Stimulated activated CD8-positive, alpha-beta memory T cell treated with anti-CD3 and anti-CD28 coated beads, Interleukin-15, amount 100 ng/mL, for 4 hours (primary cell): ENCODE results near the gene PALLD.

Experiments used
- DNase-seq, 2 donors: peaks; one replicate each; pipeline ENCODE4 v3.0.0-alpha.2; 2020; ENCODE audit warnings: low read depth in 2 of 2

The PALLD gene

GRCh38 chr4:168592676-168593075 lies 95.8 kb downstream of the PALLD start:
- no peak for DNase-seq

GRCh38 chr4:168593399-168593798 lies 96.5 kb downstream of the PALLD start:
- no peak for DNase-seq

DNA sequence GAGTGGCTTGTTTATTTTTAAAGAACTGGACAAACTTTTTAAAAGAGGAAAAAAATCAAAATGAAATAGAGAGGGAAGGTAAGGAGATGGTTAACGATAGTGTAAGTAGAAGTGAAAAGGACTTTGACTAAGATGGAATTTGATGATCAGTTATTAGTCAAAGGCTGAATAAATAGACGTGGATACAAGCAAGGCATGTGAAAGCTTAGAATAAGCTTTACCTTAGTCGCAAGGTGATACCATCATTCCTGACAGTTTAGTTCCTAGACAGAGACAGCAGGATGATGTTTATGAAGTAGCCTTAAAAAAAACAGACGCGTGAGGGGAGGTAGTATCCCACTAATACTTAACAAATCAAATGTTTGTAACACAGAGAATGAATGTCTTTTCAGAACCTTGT lies 97.3 kb downstream of the PALLD start:
- DNase-seq = no peak

DNA sequence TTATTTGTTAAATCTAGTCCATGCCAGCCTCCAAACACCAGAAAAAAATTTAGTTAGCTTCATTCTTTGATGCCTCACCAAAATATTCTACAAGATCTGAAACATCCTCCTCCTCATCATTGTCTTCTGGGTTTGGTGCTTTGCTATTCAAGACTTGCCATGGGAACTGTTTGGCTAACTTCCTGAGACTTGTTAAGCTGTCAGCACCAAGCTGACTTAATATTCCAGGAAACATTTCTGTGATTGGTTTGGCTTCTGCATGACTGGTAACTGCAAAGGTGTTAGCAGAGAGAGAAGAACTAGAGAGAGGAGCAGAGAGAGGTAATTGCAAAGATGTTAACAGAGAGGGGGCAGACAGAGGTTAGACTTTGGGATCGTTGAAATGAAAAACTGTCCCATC lies 101.3 kb downstream of the PALLD start:
- no peak for DNase-seq

DNA sequence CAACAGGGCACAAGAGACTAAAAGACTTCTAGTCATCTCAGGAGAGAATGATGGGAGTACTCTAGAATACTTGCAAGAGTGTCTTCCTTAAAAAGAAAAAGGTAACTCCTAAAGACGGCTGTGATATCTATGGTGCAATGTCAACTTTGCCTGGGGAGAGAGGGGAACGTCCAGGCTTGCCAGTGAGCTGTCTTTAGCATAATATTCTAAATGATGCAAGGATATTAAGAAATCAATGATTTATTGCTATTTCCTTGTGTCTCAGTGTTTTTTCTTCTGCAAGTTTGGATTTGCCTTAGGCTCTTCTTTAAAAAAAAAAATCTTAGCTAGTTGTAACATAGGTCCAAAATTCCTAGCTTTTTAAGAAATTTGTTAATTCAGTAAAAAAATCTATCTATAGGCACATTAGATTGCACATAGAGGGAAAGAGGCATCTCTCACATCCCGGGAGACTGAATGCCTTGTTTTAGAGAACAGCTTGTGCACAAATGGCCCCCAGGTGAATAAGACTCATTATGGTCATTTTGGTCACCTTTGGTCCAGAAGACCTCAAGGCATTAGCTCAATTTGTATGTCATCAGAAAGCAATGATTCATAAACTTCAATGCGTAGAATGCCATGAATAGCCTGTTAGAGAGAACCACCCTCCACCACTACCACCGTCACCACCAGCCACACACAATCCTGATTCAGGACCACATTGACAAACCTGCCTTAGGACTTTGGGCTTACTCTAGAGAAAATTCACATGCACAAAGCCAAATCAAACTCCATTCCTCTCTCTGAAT lies 104.1 kb downstream of the PALLD start:
- DNase-seq = no peak

- no peak for DNase-seq
Observed at GRCh38 chr4:168601899-168602298, 105.0 kb downstream of the PALLD start.

DNA sequence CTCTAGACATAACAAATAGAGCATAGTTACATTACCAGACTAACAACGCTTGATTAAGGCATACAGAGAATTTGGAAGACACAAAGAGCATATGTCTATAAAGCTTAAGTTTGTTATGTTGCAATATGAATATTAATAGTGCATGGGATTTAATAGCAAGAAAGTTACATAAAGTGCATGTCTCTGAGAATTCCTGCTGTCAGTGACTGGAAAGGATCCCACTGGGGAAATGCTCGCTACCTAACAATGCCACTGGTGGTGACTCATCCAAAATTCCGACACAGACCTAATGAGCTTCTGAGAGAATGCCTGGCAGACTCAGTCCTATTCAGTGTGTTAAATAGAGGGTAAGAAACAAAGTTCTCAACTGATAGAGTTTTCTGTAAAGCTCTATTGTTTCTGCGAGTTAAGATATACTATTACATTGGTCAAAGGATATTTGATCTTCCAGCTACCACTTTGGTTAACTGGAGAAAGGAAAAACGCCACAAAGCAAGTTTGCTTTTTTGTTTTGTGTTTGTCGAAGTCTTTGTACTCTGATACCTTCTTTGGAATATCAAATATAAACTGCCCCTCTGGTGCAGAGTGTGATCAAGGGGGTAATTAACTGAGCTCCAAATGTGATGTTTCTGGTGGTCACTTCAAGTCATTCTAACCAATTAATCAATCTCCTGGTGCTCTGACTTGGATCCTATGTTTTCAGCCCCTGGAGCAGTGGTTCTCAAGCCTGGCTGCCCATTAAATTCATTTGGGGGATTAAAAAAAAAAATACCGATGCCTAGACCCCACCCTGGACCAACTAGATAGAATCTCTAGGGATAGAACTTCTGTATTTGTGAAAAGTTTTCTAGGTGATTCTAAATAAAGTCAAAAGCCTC lies 107.9 kb downstream of the PALLD start:
- DNase-seq = no peak

DNA sequence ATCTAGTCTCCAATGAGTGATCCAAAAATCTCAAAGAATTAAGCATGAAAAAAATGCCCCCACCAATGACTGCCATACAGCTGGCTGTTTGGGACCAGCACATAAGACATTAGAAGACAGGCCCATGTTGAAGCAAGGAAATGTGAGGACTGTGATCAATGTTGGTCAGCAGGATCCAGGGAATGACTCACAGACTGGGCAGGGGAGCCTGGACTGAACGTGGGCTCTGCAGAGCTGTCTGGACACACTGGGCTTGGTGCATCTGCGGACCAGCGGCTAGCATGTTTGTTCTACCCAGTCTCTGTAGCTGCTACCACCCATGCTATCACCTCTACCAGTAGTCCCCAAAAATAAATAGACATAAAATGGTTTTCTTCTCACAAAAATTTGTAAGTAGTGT lies 108.6 kb downstream of the PALLD start:
- DNase-seq = no peak

DNA sequence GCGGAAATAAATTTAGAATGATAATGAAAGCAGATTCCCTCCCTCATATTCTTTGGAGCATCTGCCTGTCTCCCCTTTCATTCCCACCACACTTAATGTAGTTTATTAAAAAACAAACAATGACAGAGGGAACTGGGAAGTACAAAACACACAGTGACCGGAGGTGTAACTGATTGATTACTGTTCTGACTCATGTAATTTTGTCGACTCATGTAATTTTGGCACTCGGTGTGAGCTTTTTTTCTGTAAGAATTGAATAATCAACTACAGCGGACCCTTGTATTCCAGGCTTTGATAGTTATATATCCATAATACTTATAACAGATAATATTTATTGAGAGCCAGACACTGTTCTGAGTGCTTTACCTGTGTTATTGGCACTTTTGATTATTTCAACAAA lies 110.4 kb downstream of the PALLD start:
- no peak for DNase-seq

DNA sequence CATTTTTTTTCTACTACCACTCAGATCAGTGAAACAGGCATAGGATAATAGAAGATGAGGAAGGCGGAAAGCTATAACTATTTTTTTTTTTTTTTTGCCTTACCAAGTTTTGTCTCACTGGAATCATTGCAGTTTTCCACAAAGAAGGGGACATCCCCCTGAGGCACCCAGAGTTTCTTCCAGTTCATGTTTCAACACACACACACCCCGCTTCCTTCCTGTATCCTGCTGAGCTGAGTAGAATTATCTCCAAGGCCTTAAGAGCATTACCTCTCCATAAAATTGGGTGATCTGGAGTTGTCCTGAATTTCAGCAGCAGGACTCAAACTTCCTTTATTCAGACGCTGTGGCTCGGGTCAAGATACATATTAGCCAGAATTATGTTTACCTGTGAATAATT lies 111.9 kb downstream of the PALLD start:
- DNase-seq = no peak

- DNase-seq = no peak
Observed at GRCh38 chr4:168609369-168609768, 112.5 kb downstream of the PALLD start.

DNA sequence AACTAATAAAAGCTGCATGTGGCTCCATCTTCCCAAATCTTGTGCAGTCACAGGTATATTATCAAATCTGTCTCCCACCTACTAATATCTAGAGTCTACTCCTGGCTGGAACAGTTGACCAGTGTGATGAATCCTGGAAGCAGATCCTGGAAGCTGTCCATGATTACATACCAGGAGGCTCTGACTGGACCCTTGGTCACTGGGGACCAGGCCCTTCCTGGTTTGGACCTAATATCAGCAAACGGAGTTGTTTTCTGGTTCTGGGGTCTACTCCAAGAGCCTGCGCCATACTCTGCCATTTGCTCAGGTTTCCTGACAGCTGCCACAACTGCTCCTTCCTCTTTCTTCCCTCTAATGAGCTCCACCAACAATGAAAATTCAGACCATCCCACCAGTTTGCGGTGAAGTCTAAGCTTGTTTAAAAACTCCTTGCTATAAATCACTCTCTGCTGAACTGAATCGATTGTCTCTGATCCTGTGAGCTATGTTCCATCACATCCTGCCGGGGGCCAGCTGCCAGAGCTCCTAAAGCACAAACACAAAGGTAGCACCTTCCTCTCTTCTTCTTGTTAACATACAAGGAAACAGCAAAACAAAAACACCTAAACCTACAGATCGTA lies 114.2 kb downstream of the PALLD start:
- DNase-seq = no peak

- no peak for DNase-seq
Observed at GRCh38 chr4:168612450-168613135, 115.7 kb downstream of the PALLD start.

GRCh38 chr4:168613869-168614268 lies 117.0 kb downstream of the PALLD start:
- DNase-seq = no peak

DNA sequence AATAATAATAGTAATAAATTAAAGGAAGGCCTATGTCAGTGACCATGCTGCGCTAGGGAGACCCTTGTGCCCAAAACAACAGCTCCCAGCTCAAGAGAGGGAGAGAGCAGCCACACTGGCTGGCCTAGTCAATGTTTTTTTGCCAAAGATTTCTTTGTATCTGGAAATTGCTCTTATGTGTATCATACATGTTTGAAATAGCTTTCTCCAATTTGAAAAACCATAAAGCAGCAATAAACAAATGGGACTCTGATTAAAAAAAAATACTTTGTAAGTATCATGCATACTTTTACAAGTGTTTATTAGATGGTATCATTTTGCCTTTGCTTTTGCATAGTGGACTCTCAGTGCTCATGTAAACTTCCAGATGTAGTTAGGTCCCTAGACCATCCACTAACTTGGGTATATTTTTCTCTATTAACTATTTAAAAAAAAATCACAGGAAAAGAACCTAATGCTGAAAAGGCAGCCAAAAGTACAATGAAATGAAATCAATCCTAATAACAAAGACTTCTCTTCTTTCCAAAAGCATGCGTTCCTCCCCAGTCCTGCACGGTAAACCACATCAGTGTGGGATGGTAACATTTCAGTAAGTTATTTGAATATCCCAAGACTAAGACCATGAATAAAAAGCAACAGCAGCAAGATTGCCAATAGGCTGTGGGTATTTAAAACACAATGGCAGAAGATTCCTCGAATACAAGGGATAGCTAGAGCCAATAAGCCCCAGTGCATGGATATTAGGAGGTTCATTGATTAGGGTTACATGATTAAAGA lies 117.6 kb downstream of the PALLD start:
- no peak for DNase-seq

DNA sequence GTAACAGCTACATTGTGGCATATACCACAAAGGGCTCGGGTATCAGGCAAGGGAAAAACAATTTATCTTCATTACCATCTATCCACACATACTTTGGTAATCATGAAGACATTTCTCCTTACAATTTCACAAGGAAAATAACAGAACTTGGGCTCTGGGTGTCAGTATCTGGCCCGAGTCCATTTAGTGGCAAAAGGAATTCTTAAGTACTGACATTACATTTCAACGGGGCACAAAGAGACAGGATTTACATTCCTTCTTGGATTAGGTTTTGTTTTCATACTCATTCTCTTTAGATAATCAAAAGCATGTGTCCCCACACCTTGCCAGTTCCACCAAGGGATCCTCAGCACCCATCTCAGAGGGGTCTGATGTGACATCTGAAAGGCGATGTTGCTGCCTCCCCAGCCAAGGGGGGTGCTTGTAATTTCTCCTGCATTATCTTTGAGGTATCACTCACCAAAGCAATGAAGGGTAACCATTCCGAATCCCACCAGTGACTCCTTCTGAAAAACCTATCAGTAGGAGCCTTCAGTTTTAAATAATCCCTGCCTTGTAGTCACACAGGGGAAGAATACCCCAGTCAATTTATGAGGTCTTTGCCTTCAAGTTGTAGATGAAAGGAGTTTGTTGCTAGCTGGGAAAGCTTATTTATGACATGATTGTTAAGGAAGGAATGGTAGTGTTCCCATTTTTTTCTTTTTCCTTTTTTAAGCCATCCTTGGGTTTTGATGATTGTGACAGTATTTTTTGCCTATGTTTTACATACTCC lies 118.6 kb downstream of the PALLD start:
- no peak for DNase-seq

DNA sequence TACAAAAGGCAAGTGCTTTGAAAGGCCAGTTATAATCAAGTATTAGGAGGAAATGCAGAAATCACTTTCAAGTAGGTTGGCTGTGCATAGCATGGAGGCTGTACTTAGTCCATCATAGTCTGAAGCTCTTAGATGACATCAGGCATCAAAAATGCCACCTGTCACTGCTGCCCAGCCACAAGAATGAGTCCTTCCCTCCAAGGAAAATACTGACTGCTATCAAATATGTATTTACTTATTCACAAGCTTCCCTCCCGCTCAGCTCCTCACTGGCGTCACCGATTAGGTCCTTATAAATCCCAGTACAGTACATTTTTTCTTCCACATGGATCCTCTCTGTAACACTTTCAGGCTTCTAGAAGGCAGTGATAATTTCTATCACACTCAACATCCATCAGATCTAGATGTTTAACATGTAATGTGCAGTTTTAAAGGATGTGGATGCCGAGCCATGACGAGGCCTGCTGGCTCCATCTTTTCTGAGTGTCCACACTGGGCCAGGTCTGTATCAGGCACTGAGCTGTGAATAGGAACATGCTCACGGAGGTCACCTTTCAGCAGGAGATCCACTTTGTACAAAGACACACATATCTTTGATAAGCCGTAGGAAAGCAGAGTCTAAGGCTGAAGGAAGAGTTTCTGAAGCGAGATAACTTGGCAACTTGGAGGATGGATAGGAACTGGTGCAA lies 121.9 kb downstream of the PALLD start:
- DNase-seq = no peak

DNA sequence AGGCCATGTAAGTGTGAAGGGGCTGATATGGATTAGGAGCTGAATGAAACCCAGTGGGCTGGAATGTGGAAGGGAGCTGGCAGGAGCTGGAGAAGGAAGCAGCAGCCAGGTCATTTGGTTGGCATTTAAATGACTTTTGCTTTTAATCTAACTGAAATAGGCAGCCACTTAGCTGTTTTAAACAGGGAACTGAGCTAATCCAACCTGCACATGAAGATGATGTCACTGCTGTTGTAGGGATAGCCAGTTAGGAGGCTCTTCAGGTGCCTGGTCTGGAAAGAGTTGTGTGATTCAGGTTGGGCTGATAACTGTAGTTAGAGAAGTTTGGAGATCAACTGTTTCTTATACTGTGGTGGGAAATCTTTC lies 122.4 kb downstream of the PALLD start:
- DNase-seq = no peak

GRCh38 chr4:168621806-168622589 lies 125.1 kb downstream of the PALLD start:
- no peak for DNase-seq
